GM19025 (cell line): ENCODE results near the gene CYP11A1.

Source experiments
- ATAC-seq: cut with Tn5 transposase; IDR thresholded peaks from one replicate; pipeline ENCODE4 v1.9.1; 2021; ENCODE audit warnings: mild to moderate bottlenecking, low read depth, moderate library complexity; ENCODE audit not compliant: unreplicated experiment

The CYP11A1 gene

GRCh38 chr15:74307827-74308811, 59.3 kb downstream of the CYP11A1 start:
- no peak for ATAC-seq

DNA sequence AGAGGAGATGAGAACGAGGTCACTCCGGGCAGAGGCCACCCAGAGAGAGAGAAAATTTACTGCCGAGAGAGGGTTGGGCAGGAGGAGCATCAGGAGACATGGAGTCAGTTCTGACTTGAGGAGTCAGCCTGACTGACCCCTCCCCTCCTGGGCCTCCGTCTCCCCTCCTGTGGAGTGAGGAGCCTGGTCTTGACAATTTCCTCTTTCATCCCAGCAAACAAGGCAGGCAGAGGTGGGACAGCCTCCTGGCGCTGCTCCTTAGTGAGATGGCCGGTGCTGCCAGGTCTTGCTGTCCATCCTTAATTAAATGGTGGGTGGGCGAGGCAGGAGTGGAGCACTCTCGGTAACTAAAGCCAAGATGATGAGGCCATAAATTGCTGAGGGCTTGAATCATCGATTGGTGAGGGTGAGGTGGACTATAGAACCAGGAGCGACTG, 60.6 kb downstream of the CYP11A1 start:
- no peak for ATAC-seq

- ATAC-seq: no peak
Measured at GRCh38 chr15:74305687-74306086, 61.8 kb downstream of the CYP11A1 start.

DNA sequence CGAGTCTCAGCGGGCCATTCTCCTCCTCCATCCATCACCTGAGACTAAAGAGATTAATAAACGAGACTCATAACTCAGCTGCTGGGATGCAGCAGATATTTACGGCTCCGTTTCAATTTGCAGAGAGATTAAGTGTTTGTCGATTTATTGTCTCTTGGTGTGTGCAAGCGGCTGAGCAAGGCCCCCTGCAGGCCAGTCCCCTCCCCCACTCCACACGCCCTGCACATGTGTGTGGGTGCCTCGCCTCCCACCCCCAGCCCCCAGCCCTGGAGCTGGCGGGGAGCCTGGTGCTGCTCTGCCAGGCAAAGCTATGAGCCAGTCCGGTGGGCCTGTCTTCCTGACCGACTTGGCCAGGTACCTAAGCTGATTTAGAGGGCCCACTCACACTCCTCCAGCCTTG, 63.0 kb downstream of the CYP11A1 start:
- no peak for ATAC-seq

DNA sequence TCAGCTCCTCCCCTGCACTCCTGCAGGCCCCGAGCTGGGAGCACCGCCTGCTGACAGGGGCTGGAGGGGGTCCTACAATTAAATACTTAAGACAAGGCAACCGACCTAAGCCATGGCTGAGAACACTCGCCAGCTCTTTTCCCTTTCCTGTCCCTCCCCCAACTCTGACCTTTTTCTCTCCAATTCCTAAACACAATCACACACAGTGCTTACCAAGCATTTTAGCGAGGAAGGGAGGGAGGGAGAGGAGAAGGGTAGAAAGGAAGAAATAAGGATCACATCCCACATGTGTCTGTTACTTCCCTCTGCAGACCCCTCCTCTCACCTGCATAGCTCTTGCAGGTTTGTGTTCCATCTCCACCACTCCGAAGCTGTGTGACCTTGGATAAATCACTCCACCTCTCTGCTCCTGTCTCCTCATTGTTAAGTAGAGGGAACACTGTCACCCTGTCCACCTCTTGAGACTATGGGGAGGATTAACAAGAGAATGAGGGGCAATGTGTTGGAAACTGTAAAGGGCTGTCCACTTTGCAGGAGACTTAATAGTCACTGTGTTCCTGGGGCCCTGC, 63.6 kb downstream of the CYP11A1 start:
- no peak for ATAC-seq

- ATAC-seq: no peak
Measured at GRCh38 chr15:74302821-74303359, 64.6 kb downstream of the CYP11A1 start.

GRCh38 chr15:74301583-74302361, 65.7 kb downstream of the CYP11A1 start:
- ATAC-seq: no peak

DNA sequence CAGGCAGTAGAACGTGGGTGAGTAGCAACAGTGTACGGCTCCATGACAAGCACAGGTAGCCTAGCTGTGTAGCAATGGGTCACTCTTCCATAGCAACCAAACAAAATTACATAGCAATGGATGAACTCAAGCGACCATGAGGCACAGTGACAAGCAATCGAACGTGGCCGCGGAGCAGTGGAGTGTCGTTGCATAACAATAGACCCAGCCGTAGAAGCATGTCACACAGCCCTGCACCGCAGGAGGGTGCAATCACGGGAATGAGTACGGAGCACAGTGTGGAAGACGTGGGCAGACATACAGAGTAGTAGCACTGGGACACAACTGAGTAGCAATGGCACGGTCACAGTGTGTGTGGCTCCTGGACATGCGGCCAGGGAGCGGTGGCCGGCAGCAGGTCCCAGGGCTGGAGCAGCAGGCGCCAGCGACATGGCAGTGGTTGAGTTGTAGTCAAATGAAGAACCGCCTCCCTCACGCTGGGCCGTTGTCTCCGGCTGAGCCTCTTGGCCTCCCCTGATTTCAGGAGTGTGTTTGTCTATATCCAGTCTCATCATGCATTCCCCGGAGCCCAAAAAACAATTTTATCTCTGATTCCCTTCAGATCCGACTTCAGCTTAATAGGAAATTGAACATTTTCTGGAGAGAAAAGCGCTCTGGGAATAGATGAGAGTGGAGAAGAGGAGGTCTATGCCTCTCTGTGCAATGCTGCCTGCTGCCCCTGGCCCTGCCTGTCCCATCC, 67.2 kb downstream of the CYP11A1 start:
- no peak for ATAC-seq

DNA sequence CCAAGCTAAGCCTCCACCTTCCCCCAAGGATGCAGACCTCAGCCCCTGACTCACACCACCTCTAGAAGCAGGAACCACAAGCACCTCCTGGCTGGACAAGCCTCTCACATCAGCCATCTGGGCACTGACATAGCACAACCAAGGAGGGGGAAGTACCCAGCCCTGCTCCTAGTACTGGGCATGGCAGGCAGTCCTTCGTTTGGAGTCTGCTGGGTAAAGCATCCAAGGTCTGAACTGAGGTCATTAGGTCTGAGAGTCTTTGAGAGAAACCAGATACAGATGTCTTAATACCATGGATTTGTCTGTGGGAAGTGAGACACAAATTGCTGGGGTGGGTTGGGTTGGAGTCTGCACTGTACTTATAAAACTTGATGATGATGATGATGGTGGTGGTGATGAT, 69.6 kb downstream of the CYP11A1 start:
- ATAC-seq: no peak

DNA sequence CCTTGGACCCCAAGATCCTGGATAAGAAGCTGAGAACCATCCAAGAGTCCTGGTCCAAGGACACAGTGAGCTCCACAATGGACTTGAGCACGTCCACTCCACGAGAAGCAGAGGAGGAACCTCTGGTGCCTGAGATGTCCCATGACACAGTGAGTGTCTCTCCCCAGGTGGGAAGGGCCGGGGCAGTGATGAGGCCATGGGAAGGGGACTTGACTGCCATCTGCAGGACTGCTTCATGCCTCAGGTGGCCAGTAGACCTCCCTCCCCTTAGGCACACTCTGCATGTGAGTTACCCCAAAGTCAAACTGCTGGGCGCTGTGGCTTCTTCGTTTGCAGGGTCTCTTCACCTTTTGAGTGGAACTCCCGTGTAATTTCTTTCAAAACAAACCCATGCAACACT, 71.6 kb downstream of the CYP11A1 start:
- ATAC-seq: no peak

GRCh38 chr15:74294010-74294409, 73.4 kb downstream of the CYP11A1 start:
- ATAC-seq: no peak

DNA sequence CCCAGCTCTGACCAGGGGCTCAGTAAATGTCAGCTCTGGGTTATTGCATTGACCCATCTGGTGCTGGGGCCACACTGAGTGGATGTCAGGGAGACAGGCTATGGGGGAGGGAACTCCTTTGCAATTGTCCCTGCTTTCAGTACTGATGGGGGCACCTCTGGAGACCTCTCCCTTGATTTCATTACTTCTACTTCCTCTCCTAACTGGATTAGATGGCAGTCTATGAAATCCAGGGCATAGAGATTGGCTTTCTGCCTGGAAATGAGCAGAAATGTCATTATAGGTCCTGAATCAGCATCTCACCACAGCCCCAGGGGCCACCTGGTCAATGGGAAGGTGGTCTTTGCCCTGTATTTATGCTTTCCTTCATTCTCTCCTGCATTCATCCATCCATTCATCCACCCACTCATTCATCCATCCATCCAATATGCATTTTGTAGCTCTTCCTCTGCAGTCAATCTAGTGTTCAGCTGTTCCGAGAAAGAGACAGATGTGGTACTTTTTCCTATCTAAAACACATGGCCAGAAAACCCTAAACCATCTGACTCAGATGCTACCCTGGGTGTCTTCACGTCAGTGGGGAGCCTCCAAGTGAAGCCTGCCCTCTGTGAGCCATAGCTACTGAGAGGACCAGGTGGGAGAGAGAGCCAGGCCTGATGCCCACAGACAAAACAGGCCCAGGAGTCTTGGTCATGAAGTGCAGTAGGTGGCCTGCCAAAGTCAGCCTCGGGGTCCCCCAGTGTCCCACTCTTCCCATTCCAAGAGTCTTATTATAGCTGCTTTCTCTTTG, 74.2 kb downstream of the CYP11A1 start:
- ATAC-seq: no peak

- no peak for ATAC-seq
Measured at GRCh38 chr15:74291101-74292071, 76.1 kb downstream of the CYP11A1 start.

DNA sequence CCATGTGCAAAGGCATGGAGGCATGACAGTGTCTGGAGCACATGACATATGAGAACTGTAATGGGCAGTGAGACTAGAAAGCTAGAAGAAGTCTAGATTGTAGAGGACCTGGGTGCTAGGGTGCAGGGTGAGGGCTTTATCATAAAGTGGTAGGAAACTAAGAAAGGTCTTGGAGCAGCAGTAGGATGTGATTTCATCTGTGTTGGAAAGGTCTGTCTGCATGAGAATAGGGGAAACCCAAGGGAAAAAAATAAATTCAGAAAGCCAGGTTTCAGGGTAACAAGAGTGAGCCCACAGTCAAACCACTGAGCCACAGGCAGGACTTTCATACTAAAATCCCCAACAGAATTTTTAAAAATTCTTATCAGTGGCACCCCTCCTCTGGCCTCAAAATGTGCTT, 76.8 kb downstream of the CYP11A1 start:
- ATAC-seq: no peak

- no peak for ATAC-seq
Measured at GRCh38 chr15:74289671-74290070, 77.8 kb downstream of the CYP11A1 start.
